ENCODE data around the gene IGSF1.

GRCh38 chrX:131316260-131316659 is 27.2 kb upstream of the IGSF1 start:
- TF ChIP-seq CTCF (IDR thresholded peaks at IDR 0.05), result no peak
- no peak for TF ChIP-seq EP300 (IDR thresholded peaks at IDR 0.05)
- no peak for TF ChIP-seq POLR2A (IDR thresholded peaks at IDR 0.05)

Measured in ovary (tissue), 3 donors.